ENCODE results near the gene PDE4D.

The PDE4D gene

GRCh38 chr5:59034498-59035186 lies 858.9 kb downstream of the PDE4D start:
- no peaks in the 10 kb centered on the region for H3K36me3 ChIP-seq (ENCODE audit: control insufficient read depth, insufficient read depth, low read length)
- H3K27me3 ChIP-seq (ENCODE audit: control insufficient read depth, insufficient read depth, low read length): peaks cover 16% of the 10 kb centered on the region
- H3K4me1 ChIP-seq (ENCODE audit: control insufficient read depth, insufficient read depth, low read length): peaks cover 3% of the 10 kb centered on the region
- H3K9ac ChIP-seq (ENCODE audit: low read depth, low read length): no peak overlapping the region
- H3K4me3 ChIP-seq (ENCODE audit: low read depth, low read length): no peak overlapping the region
- no peaks in the 10 kb centered on the region for H3K9me3 ChIP-seq (ENCODE audit: control insufficient read depth, insufficient read depth, low read length)

GRCh38 chr5:59027145-59027907 lies 866.2 kb downstream of the PDE4D start:
- Histone ChIP-seq H3K27me3 (ENCODE audit: control insufficient read depth, insufficient read depth, low read length) (no peaks in the 10 kb centered on the region), H3K4me1 (ENCODE audit: control insufficient read depth, insufficient read depth, low read length) (no peaks in the 10 kb centered on the region), H3K36me3 (ENCODE audit: control insufficient read depth, insufficient read depth, low read length) (no peaks in the 10 kb centered on the region), H3K9me3 (ENCODE audit: control insufficient read depth, insufficient read depth, low read length) (no peaks in the 10 kb centered on the region), H3K4me3 (ENCODE audit: low read depth, low read length) (no peak overlapping the region), H3K9ac (ENCODE audit: low read depth, low read length) (no peak overlapping the region)

GRCh38 chr5:59025734-59026133 lies 867.8 kb downstream of the PDE4D start:
- no peaks in the 10 kb centered on the region for H3K36me3 ChIP-seq (ENCODE audit: control insufficient read depth, insufficient read depth, low read length)
- no peak overlapping the region for H3K4me3 ChIP-seq (ENCODE audit: low read depth, low read length)
- H3K9me3 ChIP-seq (ENCODE audit: control insufficient read depth, insufficient read depth, low read length): no peaks in the 10 kb centered on the region
- H3K4me1 ChIP-seq (ENCODE audit: control insufficient read depth, insufficient read depth, low read length): no peaks in the 10 kb centered on the region
- no peak overlapping the region for H3K9ac ChIP-seq (ENCODE audit: low read depth, low read length)
- no peaks in the 10 kb centered on the region for H3K27me3 ChIP-seq (ENCODE audit: control insufficient read depth, insufficient read depth, low read length)

DNA sequence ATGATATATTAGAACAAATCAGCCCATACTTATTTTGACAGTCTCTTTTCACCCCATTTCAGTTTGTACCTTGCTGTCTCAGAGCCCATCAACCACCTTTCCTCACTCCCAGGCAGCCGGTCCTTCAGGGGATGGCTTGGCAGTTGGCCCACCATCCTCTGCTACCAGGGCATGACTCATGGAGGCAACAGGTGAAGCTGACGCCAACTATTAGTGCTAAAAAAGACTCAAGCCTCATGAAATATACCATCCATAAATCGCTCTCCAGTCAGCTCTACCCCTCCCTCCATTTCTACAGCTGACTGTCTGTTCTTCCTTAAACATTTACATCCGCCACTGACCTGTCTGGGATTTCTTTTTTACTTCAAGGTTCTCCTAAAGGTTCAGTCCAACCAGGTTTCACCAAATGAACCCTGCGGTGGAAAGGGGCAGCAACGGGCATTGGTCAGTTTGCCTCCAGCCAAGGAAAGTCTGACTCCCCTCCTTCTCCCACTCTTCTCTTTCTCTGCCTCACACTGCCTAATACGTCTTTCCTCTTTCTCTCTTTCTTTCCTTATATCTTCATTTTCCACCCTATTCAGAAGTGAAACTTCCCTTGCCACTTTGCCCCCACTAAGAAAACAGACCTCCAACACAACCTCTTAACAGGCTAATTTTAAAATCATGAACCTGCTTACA lies 871.5 kb downstream of the PDE4D start:
- H3K4me1 ChIP-seq (ENCODE audit: control insufficient read depth, insufficient read depth, low read length): no peaks in the 10 kb centered on the region
- H3K9me3 ChIP-seq (ENCODE audit: control insufficient read depth, insufficient read depth, low read length): no peaks in the 10 kb centered on the region
- H3K27me3 ChIP-seq (ENCODE audit: control insufficient read depth, insufficient read depth, low read length): no peaks in the 10 kb centered on the region
- no peak overlapping the region for H3K9ac ChIP-seq (ENCODE audit: low read depth, low read length)
- no peaks in the 10 kb centered on the region for H3K36me3 ChIP-seq (ENCODE audit: control insufficient read depth, insufficient read depth, low read length)
- no peak overlapping the region for H3K4me3 ChIP-seq (ENCODE audit: low read depth, low read length)

DNA sequence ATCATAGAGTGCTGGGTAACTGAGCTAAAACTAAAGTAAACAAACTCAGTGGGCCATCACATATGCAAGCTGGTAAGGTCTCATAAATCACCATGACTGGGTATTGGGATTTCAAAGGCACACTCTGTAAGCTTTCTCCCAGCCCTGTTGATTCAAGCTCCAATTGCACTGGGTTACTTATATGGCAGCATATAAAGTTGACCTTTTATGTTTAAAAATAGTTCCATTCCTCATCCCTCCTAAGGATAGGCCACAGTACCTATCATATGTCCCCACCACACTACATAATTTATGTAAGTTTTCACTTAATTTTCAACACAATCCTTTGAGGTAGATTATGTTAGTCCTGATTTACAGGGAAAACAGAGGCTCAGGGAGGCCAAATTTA lies 872.2 kb downstream of the PDE4D start:
- Histone ChIP-seq H3K36me3 (ENCODE audit: control insufficient read depth, insufficient read depth, low read length) (no peaks in the 10 kb centered on the region), H3K4me1 (ENCODE audit: control insufficient read depth, insufficient read depth, low read length) (no peaks in the 10 kb centered on the region), H3K27me3 (ENCODE audit: control insufficient read depth, insufficient read depth, low read length) (no peaks in the 10 kb centered on the region)

DNA sequence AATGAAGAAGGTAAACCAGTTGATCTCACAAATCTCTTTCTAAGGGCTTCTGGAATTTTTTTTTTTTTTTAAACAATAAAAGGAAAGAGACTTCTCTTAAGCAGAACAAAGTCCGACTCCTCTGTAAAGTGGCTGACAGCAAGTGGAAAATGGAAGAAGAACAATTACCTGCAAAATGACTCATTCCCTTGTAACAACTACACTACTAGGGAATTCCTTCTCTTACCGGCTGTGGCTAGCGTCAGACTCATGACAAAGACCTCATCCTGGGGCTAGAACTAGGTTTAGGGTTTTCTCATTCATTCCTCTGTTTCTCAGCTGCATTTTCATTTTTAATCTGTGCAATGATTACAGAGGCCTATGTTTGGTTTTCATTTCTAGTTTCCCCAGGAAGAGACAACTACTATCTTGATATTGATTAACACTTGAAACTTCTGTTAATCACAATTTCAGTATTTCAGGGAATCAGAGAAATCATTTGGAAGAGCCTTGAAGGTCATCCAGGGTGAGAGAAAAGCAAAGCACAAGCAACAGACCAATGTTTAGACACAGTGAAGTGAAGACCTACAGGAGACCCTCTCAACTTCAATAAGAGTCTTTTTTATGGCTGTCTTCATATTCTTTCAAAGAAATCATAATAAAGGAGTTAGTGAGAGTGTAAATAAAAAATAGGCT lies 872.8 kb downstream of the PDE4D start:
- Histone ChIP-seq H3K36me3 (ENCODE audit: control insufficient read depth, insufficient read depth, low read length) (no peaks in the 10 kb centered on the region), H3K9me3 (ENCODE audit: control insufficient read depth, insufficient read depth, low read length) (no peaks in the 10 kb centered on the region), H3K27me3 (ENCODE audit: control insufficient read depth, insufficient read depth, low read length) (no peaks in the 10 kb centered on the region), H3K9ac (ENCODE audit: low read depth, low read length) (no peak overlapping the region), H3K4me3 (ENCODE audit: low read depth, low read length) (no peak overlapping the region), H3K4me1 (ENCODE audit: control insufficient read depth, insufficient read depth, low read length) (no peaks in the 10 kb centered on the region)

More for the DNA sequence above, 872.2 kb downstream of the PDE4D start:
- Histone ChIP-seq H3K4me3 (ENCODE audit: low read depth, low read length) (no peak overlapping the region), H3K9ac (ENCODE audit: low read depth, low read length) (no peak overlapping the region), H3K9me3 (ENCODE audit: control insufficient read depth, insufficient read depth, low read length) (no peaks in the 10 kb centered on the region)

DNA sequence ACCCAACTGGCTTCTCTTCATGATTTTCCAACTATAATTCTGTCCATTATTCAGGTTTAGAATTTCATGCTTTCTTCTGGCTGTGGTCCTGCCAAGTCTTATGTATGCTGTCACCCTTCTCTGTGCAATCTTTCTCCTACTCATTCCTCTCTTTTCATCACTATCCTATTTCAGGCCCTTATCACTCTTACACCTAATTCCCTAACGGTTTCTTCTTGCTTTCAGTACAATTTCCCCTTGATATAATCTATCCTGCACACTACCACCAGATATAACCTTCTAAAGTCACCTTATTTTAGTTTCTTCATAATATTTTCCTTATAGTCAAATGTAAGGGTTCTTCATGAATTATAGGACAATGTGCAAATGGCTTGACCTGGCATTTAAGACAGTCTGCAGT lies 874.4 kb downstream of the PDE4D start:
- Histone ChIP-seq H3K9me3 (ENCODE audit: control insufficient read depth, insufficient read depth, low read length) (no peaks in the 10 kb centered on the region), H3K27me3 (ENCODE audit: control insufficient read depth, insufficient read depth, low read length) (no peaks in the 10 kb centered on the region), H3K36me3 (ENCODE audit: control insufficient read depth, insufficient read depth, low read length) (no peaks in the 10 kb centered on the region), H3K9ac (ENCODE audit: low read depth, low read length) (no peak overlapping the region), H3K4me3 (ENCODE audit: low read depth, low read length) (no peak overlapping the region), H3K4me1 (ENCODE audit: control insufficient read depth, insufficient read depth, low read length) (no peaks in the 10 kb centered on the region)

DNA sequence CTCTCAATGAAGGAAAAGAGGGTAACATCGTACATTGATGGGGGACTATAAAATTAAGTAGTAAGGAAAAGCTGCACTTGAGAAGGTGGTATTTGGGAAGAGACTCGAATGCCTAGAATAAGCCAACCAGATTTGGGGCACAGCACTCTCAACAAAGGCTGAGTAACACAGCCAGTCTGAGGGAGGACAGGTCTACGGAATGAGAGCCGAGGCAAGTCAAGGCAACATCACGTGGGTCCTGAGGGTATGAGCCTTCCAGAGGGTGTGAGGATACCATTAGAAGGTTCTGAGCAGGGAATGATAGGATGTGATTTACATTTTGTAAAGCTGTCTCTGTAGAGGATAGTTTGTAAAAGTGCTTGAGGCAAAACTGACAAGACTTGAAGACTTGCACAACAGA lies 876.6 kb downstream of the PDE4D start:
- no peaks in the 10 kb centered on the region for H3K27me3 ChIP-seq (ENCODE audit: control insufficient read depth, insufficient read depth, low read length)
- no peaks in the 10 kb centered on the region for H3K36me3 ChIP-seq (ENCODE audit: control insufficient read depth, insufficient read depth, low read length)
- no peaks in the 10 kb centered on the region for H3K9me3 ChIP-seq (ENCODE audit: control insufficient read depth, insufficient read depth, low read length)
- no peak overlapping the region for H3K9ac ChIP-seq (ENCODE audit: low read depth, low read length)
- no peak overlapping the region for H3K4me3 ChIP-seq (ENCODE audit: low read depth, low read length)
- H3K4me1 ChIP-seq (ENCODE audit: control insufficient read depth, insufficient read depth, low read length): no peaks in the 10 kb centered on the region

DNA sequence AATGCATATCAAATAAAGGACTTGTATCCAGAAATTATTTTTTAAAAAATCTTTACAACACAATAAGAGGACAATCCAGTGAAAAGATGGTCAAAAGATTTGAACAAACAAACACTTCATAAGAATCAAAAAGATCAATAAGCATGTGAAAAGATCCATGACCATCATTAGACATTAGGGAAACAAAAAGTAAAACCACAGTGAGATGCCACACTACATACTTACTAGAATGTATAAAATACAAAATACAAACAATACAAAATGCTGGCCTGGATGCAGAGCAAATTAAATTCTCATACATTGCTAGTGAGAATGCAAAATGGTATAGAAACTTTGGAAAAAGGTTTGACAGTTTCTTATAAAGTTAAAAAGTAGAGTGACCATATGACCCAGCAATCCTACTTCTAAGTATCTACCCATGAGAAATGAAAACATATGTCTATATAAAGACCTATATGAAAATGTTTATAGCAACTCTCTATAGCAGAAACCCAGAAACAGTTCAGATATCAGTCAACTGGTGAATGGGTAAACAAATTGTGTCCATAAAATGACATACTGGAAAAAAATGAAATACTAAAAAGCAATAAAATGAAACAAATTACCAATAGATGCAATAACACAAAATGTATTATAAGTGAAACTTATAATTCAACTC lies 884.6 kb downstream of the PDE4D start:
- Histone ChIP-seq H3K9ac (ENCODE audit: low read depth, low read length) (no peak overlapping the region), H3K4me1 (ENCODE audit: control insufficient read depth, insufficient read depth, low read length) (peaks cover 6% of the 10 kb centered on the region), H3K4me3 (ENCODE audit: low read depth, low read length) (no peak overlapping the region)

GRCh38 chr5:59007460-59008063 lies 886.0 kb downstream of the PDE4D start:
- Histone ChIP-seq H3K9me3 (ENCODE audit: control insufficient read depth, insufficient read depth, low read length) (no peaks in the 10 kb centered on the region), H3K9ac (ENCODE audit: low read depth, low read length) (no peak overlapping the region), H3K4me3 (ENCODE audit: low read depth, low read length) (no peak overlapping the region), H3K36me3 (ENCODE audit: control insufficient read depth, insufficient read depth, low read length) (no peaks in the 10 kb centered on the region), H3K4me1 (ENCODE audit: control insufficient read depth, insufficient read depth, low read length) (peaks cover 15% of the 10 kb centered on the region), H3K27me3 (ENCODE audit: control insufficient read depth, insufficient read depth, low read length) (no peaks in the 10 kb centered on the region)

More for the DNA sequence above, 884.6 kb downstream of the PDE4D start:
- no peaks in the 10 kb centered on the region for H3K36me3 ChIP-seq (ENCODE audit: control insufficient read depth, insufficient read depth, low read length)
- no peaks in the 10 kb centered on the region for H3K9me3 ChIP-seq (ENCODE audit: control insufficient read depth, insufficient read depth, low read length)
- no peaks in the 10 kb centered on the region for H3K27me3 ChIP-seq (ENCODE audit: control insufficient read depth, insufficient read depth, low read length)
